Retina (tissue), 1 donor: ENCODE measurements around the gene CCT2.
A peak's percentile ranks its signal among the peaks of the same experiment; 100 is the strongest.
"Not testable (repeated sequence)": the region's sequence is repeated elsewhere in the genome, so short reads cannot be mapped to it uniquely, and the experiment has no call there.

Experiments used
- DNase-seq: peaks from one replicate; pipeline ENCODE4 v3.0.0-alpha.2; 2016

The CCT2 gene

DNA sequence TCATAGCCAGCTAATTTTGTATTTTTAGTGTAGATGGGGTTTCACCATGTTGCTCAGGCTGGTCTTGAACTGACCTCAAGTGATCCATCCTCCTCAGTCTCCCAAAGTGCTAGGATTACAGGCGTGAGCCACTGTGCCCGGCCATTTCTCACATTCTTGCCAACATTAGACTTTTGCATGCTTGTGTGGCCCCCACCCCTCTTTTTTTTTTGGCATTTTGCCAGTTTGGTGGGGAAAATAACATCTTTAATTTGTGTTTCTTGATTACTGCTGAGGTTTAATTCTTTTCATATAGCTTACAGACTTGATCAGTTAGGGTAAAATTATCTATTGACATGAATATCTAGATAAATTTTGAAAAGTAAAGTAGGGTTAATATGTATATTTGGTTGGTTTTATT, 3.8 kb downstream of the CCT2 start:
- DNase-seq, result no peak

DNA sequence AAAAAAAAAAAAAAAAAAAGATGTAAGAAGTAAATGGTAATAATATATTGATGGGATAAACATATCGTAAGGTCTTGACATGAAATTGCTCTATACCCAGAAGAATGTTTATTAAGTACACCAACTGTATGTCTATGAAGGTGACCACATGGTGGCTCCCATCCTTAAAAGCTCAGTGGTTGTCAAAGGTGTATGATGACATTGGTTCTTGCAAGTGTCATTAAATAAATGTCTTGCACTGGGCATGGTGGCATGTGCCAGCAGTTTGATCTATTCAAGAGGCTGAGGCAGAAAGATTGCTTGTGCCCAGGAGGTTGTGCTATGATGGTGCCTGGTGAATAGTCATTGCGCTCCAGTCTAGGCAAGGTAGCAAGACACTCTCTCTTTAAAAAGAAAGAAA, 10.4 kb downstream of the CCT2 start:
- DNase-seq, result no peak

DNA sequence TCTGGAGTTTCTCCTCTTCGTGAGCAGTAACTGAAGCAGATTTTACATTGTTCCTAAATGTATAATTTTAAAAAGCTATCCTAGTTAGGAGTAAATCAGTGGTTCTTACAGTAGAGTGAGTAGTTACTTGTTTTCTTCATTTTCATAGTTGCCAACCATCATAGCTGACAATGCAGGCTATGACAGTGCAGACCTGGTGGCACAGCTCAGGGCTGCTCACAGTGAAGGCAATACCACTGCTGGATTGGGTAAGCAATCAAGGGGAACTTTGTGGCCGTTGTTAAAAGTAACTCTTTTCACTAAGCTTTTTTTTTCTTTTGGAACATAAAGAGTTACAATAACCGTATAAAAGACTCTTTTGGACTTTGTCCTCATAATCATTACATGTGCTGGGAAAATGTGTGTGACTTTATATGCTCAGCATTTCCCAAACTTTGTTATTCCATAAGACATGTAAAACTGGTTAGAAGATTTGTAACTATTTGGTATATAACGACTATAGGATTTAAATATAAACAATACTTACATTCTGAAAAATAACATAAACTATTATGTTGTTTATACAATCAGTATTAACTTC, 13.0 kb downstream of the CCT2 start:
- no peak for DNase-seq

DNA sequence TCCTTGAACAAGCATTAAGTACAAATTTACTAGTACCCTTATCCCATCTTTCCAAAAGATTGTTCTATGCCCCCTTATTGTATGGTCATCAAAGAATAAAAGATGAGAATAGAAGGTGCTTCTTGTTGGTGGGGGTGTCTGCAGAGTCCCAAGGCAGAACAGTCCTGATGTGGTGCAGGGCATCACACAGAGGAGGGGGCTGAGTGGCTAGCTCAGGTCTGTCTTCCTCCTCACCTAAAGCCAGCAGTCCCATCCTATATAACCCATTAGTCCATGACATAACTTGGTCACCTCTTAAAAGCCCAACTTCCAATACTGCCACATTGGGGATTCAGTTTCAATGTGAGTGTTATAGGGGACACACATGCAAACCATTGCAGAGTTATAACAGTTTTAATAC, 15.5 kb downstream of the CCT2 start:
- no peak for DNase-seq

DNA sequence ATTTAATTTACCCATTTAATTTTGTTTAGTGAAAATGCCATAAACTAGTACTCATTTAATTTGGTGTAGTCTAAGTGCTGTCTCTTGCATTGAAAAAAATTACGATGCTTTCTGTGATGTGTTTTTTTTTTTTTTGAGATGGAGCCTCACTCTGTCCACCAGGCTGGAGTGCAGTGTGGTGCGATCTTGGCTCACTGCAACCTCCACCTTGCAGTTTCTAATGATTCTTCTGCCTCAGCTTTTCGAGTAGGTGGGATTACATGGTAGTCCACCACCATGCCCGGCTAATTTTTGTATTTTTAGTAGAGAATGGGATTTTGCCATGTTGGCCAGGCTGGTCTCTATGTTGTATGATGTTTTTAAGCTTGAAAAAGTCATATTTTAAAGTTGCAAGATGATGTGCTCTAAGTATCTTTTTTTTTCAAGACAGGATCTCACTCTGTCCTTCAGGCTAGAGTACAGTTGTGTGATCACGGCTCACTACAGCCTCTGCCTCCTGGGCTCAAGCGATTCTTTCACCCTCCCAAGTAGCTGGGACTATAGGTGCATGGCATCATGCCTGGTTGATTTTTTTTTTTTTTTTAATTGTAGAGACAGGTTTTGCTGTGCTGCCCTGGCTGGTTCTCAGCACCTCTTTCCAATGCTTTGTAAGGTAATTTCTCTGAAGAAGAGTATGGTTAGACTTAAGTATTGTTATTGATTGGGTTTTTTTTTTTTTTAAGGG, 16.9 kb downstream of the CCT2 start:
- no peak for DNase-seq

DNA sequence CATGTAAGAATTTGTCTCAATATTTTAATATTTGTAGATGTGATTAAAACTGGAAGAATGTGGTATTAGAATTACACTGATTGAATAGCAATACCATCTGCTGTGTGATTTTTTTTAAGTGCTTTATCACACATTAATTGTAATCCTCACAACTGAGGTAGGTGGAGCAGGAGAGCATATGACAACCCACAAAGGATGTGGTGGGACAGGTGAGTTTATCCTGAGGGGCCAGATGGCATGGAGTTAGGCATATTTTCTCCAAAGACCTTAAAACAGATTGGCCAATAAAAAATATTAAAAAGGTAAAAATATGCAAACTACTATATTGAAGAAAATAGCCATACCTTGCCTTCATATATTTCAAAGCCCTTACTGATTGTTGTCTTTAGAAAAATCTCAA, 17.7 kb downstream of the CCT2 start:
- DNase-seq, result no peak

DNA sequence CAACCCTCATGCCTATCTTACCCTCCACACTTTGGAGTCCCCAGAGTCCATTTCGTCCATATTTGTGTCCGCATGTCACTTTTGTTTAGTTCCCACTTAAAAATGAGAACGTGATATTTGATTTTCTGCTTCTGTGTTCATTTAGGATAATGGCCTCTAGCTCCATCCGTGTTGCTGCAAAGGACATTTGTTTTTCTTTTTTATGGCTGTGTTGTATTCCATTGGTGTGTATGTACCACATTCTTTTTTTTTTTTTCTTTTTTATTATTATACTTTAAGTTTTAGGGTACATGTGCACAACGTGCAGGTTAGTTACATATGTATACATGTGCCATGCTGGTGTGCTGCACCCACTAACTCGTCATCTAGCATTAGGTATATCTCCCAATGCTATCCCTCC, 18.3 kb downstream of the CCT2 start:
- DNase-seq, result not testable (repeated sequence)

DNA sequence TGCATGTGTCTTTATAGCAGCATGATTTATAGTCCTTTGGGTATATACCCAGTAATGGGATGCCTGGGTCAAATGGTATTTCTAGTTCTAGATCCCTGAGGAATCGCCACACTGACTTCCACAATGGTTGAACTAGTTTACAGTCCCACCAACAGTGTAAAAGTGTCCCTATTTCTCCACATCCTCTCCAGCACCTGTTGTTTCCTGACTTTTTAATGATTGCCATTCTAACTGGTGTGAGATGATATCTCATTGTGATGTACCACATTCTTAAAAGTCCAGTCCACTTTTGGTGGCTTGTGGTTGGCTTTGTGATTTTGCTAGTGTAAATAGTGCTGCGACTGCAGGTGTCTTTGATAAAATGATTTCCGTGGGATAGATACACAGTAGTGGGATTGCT, 19.0 kb downstream of the CCT2 start:
- not testable (repeated sequence) for DNase-seq

DNA sequence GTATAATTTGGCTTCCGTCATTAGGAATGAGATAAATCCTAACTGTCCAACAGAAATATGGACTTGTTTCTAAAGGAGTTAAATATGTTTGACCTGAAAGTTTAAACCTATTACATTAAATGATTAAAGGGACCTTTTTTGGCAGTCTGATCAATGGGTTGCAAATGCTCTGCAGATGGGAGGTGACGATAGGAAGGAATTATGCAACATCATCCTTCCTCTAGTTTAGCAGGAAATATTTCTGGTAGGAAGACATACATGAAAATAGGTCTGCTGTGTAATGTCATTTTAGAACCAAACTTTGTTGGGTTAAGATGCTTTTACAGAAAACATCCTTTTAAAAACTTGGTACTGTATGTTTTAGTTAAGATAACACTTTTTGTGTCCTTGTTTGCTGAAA, 22.9 kb downstream of the CCT2 start:
- no peak for DNase-seq

DNA sequence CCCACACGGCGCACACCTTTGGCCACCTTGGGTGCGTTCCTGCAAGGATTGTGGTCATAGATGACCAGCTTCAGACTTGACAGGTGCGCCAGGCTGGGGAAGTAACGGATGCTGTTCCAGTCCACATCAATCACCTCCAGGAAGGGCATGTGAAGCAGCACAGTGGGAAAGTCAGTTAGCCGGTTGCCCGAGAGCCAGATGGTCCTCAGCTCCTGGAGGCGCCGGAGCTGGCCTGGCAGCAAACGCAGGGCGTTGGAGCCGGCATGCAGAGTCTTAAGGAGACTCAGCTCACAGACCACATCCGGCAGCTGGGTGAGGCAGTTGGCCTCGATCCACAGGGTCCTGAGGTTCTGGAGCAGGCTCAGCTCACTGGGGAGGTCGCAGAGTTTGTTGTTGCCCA, 24.9 kb downstream of the CCT2 start:
- no peak for DNase-seq

DNA sequence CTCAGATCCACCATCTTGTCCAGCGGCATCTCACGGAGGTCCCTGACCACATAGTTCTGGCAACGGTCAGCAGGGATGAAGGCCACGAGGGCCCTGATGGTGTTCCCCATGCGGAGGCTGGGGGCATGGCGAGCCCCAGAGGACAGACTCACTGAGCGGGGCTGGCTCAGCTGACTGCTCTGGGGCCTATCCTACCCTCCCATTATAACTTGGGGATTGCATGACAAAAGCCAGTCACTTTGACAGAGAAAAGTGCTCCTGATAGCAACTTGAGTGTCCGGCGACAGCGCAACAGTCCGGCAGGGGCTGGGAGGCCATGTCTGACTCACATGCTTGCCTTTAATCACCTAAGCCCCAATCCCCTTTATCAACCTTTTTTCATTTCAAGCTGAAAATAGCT, 25.5 kb downstream of the CCT2 start, which contains the start of gene LRRC10:
TSS of gene LRRC10 (minus strand) at position 179 of the 400 bp plus-strand sequence. CDS start at position 110, 69 bp downstream.
- DNase-seq, result no peak

DNA sequence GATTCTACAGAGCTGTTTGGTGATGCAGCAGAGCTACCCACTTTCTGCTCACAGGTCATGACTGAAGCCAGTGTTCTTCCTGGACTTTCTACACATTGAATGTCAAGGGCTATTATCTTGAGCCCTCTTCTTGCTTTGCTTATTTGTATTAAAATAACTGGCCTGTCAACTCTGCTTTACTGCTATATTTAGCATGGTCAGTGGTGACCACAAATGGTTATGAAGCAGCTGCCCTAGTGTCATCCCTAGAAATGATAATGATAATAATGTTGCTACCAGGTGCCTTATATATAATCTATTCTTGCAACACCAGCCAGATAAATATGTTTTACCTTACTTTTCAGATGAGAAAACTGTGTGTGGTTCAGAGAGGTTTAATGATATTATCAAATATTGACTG, 28.1 kb downstream of the CCT2 start:
- DNase-seq, result no peak

DNA sequence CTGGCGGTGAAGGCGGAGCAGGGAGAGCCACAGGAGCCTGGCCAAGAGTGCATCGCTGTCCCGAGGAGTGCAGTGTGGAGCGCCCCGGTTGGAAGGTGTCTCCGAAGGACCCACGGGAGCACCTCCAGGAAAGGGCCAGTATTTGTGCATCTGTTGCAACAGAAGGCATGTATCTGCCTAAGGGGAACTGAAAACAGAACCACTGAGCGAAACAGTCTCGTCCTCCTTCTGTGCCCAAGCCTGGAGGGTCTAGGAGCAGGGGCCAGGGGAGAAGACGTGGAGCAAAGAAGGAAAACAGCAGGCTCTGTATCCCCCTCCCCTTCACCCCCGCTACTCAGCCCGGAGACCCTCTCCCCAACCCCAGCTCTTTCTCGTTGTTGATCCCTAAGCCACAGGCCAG, 30.8 kb downstream of the CCT2 start:
- DNase-seq, result no peak

DNA sequence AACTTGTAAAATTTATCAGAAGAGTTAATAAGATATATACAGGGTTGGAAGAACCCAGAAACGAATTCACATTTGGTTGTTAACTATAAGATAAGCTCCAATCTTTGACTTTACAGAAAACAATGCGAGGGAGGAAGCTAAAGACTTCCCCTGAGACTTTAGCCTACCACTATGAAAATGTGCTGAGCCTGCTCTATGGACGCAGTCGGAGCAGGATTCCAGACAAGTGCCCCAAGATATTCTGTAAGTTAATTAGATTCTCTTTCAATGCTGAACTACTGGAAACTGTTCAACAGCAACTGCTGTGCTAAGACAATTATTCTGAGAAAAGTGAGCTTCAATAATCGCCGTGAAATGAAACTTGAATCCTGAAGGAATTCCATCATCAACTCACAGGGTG, 33.8 kb downstream of the CCT2 start:
- no peak for DNase-seq

DNA sequence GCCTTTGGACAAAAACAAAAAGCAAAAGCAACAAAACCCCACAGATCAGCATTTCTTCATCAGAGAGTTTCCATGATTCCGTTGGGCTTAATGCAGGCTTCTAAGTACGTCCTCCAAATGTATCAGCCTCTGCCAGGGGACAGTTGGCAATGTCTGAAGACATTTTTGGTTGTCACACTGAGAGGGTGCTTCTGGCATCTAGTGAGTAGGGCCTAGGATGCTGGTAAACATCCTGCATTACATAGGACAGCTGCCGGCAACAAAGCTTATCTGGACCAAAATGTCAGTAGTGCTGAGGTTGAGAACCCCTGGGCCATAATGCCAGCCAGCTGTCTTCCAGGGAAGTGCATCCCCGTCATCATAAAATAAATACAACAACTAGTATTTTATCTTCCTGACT, 34.8 kb downstream of the CCT2 start:
- no peak for DNase-seq

DNA sequence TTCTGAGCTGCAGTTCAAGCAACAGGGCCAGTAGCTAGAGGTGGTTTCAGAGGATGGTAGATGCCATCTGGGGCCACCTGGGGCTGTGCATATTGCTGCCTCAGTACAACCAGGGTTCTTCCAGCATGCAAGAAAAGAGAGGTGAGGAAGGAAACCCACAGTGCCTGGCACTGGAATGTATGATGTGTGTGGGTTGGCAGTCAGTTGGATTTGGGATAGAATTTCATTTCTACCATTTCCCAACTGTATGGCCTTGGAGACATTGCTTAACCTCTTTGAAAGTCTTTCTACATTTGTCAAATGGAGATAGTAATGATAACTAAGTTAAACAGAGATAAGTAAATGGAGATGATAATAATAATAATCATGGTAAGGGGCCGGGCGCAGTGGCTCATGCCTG, 35.7 kb downstream of the CCT2 start:
- DNase-seq, result no peak

DNA sequence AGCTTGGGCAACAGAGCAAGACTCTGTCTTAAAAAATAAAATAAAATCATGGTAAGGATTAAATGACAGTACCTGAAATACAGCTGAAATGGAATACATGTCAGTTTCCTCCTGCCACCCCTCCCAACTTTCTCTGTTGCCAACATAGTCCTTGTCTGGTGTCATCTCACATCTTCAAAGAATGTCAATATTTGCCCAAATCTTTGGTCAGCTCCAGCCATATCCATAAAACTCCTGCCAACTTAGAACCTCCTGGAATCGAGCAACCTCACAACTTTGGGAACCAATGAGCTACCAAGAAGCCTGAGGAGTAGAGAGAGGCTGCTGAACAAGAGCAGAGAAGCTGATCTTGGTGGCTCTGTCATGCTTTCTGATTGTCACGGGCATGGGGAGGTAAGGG, 36.3 kb downstream of the CCT2 start:
- no peak for DNase-seq

DNA sequence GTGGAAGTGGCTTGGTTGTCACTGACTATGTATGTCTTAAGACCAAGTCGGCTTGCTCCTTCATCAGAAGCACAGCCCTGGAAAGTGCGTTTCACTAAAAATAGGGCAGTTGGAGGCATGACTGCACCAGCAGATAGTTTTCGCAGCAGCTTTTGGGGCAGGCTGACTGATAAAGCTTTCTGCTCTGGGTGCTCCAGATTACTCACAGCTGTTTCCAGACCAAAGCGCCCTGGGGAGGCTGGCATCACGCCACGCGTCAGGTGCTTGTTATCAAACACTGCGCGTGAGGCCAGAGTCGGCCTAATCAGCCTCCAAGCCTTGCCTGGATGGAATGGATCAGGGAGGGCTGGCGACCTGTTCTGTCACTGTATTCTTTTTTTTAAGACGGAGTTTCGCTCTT, 38.7 kb downstream of the CCT2 start:
- DNase-seq, result no peak

DNA sequence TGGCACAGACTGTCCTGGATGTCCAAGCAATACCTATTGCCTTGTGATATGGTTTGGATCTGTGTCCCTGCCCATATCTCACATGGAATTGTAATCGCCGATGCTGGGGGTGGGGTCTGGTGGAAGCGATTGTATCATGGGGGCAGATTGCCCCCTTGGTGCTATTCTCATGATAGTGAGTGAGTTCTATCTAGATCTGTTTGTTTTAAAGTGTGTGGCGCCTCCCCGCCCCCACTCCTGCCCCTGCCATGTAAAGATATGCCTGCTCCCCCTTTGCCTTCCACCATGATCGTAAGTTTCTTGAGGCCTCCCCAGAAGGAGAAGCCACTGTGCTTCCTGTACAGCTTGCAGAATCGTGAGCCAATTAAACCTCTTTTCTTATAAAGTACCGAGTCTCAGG, 42.2 kb downstream of the CCT2 start:
- no peak for DNase-seq

DNA sequence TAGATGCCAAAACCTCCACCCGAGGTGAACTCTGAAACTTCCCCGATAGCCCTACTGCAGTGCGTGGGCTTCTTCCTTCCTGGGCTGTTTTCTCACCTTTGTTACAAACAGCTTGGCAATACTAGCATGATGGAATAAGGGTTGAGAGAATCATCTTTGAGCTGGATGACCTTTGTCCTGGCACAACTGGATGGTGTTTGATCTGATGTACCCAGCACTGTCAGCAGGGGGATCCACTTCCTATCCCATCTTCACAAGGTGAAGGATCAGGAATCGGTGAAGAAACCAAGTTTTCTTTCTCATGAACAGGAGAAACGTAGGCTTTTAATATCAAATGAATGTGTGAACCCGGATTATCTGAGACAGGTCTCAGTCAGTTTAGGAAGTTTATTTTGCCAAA, 44.9 kb downstream of the CCT2 start:
- no peak for DNase-seq

DNA sequence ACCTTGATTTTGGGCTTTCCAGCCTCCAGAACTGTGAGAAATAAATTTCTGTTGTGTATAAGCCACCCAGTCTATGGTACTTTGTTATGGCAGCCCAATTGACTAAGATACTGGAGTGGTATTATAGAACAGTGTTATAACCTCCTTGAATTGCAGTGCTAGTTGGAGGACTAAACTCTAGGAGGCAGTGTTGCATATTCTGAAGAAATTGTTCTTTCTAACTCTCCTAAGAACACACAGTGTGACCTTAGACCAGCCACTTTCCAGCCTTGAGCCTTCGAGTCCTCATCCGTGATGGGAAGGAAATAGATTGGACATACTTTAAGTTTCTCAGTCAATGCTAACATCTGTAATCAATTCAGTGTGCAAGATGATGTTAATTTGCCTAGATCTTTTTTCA, 47.8 kb downstream of the CCT2 start:
- no peak for DNase-seq

DNA sequence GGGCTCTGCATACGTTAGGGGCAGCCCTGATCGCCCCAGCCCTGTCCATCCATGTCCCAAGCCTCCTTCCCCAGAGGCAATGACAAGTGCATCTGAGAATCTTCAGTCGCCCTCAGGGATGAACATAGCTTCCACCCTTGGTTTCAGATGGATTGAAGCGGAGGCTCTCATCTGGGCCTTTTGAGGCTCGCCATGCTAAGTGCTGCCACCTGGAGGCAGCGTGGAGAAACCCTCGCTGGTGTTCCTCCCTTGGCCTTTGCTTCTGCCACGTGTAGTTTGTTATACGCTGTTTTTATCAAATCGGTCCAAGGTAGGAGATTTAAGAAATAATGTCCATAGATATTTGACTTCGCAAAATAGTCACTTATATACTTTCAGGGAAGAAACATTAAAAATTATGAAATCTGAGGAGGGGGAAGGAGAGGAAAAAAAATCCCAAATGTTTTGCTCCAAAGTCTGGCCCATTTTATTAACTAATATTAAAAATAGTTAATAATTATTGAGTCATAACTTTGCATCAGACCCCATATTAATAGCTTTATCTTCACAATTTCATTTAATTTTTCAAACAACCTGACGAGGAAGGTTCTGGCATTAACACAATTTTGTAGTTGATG, 54.2 kb downstream of the CCT2 start:
- peak; percentile 60 for DNase-seq

DNA sequence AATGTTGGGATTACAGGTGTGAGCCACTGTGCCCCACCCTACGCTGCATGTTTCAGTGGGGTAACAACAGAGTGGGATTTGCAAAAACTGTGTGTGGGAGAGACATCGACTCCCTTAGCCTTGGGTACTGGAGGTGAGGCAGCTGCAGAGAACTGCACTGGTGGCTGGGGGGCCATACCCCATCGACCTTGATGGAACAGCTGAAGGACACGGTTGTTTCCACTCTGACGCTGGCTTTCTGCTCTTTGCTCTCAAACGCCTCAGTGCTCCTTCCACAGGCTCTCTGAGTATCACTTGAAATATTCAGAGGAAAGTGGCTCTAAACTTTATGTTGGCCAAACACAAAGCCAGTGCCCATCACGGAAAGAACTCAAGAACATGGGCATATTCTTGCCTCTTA, 56.3 kb downstream of the CCT2 start:
- DNase-seq, result no peak

DNA sequence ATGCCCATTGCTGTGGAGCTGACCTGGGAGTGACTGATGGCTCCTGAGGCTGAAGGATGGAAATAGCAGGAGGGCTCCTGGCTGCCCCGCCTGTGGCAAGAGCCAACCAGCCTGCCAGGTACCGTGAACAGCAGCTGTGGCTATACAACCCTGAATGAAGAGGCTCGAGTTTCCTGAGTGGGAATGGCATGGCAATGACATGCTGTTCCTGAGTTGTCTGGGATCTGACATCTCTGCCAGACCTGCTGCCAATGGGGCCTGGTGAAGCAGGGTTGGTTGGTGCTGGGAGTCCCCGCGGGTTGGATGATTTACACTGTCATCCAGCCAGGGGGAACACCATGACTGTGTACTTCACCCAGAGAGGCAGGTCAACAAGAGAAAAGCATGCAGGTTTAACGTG, 57.3 kb downstream of the CCT2 start:
- DNase-seq, result no peak

DNA sequence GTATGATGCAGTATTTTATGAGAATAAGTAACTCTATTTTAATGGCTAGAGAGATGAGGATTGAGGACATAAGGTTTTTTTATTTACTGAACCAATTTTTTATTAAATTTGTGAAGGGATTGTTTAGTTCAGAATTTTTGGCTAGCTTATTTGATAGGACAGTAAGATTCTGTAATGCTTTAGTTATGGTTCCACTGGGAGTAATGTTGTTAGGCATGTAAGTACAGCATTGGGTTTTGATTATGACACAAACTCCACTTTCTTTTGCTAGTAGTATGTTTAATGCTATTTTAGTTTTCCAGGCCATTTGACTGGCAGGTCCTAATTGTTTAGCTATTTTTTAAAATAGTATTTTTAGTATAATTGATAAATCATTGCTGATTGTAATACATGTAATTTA, 59.3 kb downstream of the CCT2 start:
- DNase-seq, result no peak
